GM19397 (cell line): ENCODE results near the gene RADX.
A peak's percentile ranks its signal among the peaks of the same experiment; 100 is the strongest.
"Not testable (repeated sequence)": the region's sequence is repeated elsewhere in the genome, so short reads cannot be mapped to it uniquely, and the experiment has no call there.

Experiments
- ATAC-seq: cut with Tn5 transposase; IDR thresholded peaks from one replicate; pipeline ENCODE4 v1.9.1; 2021; ENCODE audit warnings: mild to moderate bottlenecking, moderate library complexity; ENCODE audit not compliant: unreplicated experiment

Gene RADX, protein sequence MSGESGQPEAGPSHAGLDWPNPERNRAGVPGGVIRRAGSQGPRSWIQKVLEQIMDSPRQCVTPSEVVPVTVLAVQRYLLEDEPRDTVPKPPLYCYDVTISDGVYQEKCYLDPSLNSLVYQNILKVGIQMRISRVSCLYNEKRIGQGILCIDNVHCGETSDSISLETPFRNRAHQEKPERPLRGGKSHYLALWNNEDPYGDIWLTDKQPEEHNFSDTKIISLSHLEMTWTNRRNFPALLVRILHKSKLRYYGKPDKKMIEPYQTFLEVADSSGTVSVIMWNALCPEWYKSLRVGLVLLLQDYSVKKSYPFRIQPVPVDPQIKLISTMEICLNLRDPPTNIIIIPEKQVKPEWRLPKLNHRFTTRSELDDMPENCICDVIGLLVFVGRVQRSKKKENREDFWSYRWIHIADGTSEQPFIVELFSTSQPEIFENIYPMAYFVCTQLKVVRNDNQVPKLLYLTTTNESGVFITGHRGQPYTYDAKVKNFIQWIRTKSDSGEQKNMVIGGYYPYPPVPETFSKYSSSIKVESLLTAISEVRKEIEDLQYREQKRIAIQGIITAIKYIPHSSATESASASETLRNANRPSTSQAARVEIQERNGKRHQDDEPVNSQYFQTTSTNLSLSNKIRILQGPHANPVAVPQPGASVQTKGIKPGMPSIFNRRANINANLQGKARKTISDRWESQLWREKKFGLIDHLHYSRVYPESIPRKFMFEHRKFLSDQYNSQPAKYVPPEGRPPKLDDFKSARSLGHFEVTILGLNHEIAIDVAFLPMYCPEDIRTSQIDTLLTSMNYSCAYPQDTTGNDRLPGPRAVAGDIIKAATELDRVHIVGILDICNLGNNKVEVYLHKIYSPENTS

GRCh38 chrX:106611679-106612392 is at the start of gene RADX:
TSS of gene RADX (plus strand) at chrX:106611978. CDS start at chrX:106612081, 103 bp downstream.
- peak; percentile 99 for ATAC-seq

DNA sequence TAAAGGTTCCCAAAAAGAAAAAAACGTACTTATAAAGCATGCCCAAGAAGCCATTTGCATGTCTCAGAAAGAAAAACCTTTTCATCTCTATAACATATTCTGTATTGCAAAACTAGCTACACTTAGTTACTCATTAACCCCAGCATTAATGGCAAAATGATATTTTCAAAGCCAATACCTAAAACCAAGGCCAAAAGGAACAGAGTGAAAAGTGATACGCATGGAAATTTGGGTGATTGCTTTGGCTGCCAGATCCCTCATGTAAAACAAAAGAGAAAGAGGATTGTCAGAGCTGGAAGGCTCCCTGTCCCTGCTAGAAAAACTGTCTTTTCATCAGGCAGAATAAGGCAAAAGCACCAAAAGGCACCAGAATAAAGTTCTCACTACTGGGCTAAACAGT is 46.8 kb upstream of the RADX start:
- ATAC-seq: no peak

GRCh38 chrX:106566362-106566761 is 45.4 kb upstream of the RADX start:
- ATAC-seq: no peak

- no peak for ATAC-seq
These were observed 29.9 kb upstream of the RADX start for GRCh38 chrX:106581856-106582255.

DNA sequence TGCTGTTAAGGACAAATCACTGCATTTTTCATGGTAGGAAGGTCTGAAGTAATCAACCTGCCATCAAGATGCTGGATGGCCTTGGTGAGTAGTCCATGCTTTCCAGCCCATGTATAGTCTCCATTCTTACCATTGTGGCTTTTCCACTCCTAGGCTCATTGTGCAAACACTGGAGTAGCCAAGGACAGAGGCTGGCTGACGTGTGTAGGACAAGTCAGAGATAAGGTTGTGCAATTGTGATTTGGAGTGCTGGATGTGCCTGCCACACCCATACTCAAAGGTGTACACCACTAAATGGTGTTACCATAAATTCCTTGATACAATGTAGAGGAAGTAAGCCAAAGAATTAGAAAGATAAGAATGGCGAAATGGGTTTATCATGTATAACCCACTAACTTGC is 26.3 kb upstream of the RADX start:
- no peak for ATAC-seq

GRCh38 chrX:106588801-106589200 is 23.0 kb upstream of the RADX start:
- no peak for ATAC-seq

DNA sequence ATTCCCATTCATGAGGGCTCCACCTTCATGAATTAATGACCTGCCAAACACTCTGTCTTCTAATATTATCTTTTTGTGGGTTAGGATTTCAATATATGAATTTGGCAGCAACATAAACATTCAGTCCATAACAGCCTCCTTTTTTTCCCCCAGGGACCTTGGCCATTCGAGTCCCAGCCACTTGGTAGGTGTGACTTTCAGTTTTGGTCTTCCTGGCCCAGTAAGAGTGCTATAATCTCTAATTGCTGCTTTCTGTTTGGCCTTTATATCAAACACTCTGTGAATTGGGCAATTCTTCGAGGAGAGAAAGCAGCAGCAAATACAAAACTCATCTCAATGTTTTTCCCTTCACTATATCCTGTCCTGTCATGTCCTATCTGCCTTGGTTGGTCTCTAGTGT is 12.4 kb upstream of the RADX start:
- no peak for ATAC-seq

- ATAC-seq: no peak
These were observed 5.2 kb upstream of the RADX start for GRCh38 chrX:106606571-106606970.

GRCh38 chrX:106608016-106608415 is 3.8 kb upstream of the RADX start:
- no peak for ATAC-seq

- ATAC-seq: peak; percentile 10
These were observed 480 bp upstream of the RADX start for GRCh38 chrX:106611317-106611678.

GRCh38 chrX:106612393-106612763 is 600 bp downstream of the RADX start:
- ATAC-seq: peak; percentile 6

DNA sequence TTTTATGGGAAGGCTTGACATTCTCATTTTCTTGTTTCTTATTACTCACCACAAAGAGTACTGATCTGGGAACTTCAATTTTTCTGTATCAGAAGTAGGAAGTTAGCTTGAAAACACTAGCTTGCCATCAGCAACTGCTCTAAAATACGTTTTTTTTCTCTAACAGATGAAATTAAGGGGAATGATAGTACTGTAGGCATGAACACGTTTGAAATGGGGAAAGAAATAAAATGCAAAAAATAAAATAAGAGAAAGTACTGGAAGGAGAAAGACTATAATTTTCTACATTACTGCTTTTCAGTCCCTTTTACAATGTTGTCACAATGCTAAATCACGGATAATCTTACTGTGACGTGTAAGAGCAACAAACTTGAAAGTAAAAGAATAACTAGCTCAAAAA is 1.5 kb downstream of the RADX start:
- ATAC-seq: no peak

DNA sequence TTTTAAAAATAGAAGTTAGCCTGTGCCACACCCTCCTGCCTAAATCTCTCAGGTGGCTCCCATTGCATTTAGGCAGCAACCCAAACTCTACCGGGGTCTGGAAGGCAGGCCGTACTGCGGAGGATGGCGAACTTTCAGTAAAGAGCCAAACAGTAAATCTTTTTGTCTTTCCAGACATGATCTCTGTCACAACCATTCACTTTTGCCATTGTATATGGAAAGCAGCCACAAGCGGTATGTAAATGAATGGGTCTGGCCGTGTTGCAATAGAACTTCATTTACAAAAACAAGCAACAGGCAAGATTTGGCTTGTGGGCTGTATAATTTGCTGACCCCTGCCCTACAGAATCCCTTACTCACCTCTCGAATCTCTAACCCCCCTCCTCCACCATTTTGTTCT is 3.3 kb downstream of the RADX start:
- no peak for ATAC-seq

GRCh38 chrX:106619797-106620196 is 8.0 kb downstream of the RADX start:
- no peak for ATAC-seq

GRCh38 chrX:106621836-106622235 is 10.1 kb downstream of the RADX start:
- ATAC-seq: no peak

DNA sequence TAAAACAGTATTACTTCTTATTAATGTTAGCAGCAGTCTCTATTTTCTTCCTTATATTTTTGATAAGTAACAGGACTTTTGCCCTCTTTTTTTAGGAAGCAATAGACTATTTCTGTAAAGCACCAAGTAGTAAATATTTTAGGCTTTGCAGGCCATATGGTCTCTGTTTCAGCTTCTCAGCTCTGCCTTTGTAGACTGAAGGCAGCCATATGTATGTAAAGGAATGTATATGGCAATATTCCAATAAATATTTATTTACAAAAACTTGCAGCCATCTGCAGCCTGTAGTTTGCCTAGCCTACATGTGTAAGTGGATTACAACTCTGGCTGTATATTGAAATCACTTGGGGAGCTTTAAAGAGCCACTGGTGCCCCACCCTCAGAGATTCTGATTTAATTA is 15.0 kb downstream of the RADX start:
- no peak for ATAC-seq

DNA sequence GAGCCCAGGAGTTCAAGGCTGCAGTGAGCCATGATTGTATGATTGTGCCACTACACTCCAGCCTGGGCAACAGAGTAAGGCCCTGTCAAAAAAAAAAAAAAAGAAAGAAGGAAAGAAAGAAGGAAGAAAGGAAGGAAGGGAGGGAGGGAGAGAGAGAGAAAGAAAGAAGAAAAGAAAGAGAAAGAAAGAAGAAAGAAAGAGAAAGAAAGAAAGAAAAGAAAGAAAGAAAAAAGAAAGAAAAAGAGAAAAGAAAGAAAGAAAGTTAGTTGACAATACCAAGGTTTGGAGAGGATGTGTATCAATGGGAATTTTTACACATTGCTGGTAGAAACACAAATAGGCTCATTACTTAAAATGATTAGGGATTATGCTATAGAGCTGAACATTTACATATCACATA is 19.8 kb downstream of the RADX start:
- ATAC-seq: no peak

- peak; percentile 96 for ATAC-seq
These were observed 38.0 kb downstream of the RADX start for GRCh38 chrX:106649523-106650428.

GRCh38 chrX:106653625-106654024 is 41.8 kb downstream of the RADX start:
- not testable (repeated sequence) for ATAC-seq

DNA sequence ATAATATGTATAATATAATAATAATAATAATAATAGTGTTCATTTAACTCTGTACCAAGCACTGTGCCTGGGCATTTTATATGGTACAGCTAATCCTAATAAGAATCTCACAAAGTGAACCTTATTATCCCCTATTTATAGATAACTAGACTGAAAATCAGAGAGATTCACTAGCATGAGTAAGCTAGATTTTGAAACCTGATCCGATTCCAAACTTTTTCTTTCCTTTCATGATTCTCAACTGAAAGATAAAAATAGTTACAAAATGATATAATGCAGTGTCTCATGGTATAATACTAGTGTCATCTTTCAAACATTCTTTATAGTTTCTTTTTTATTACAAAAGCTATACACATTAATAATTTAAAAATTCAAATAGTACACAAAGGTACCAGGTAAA is 58.9 kb downstream of the RADX start:
- no peak for ATAC-seq

DNA sequence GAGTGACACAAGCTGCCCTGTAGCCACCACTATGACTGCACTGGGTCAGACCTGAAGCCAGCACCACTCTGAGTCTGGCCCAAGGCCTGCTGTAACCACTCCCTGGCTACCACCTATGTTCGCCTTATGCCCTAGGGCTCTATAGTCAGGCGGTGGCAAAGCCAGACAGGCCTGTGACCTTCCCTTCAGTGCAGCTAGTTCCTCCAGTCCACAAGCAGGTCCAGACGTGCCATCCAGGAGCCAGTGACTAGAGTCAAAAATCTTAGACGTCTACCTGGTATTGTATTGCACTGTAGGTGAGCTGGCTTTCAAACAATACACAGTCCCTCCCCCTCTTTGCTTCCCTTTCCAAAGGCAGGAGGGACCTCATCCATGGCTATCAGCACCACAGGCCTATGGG is 60.7 kb downstream of the RADX start:
- ATAC-seq: no peak
